Muscle layer of colon (tissue), 2 donors: ENCODE measurements around the gene EREG.

Source experiments
- H3K27ac ChIP-seq: one replicate; pipeline ENCODE4 v1.7.0; 2013; ENCODE audit warnings: low read depth, mild to moderate bottlenecking, low read length, moderate library complexity
- H3K27me3 ChIP-seq, 2 donors: one replicate each; pipeline ENCODE4 v1.7.0; 2013; ENCODE audit warnings: low read length in 2 of 2, mild to moderate bottlenecking in 2 of 2; ENCODE audit not compliant: insufficient read depth in 2 of 2, control insufficient read depth in 1 of 2
- H3K36me3 ChIP-seq: one replicate; pipeline ENCODE4 v1.7.0; 2013; ENCODE audit warnings: mild to moderate bottlenecking, low read length; ENCODE audit not compliant: insufficient read depth
- H3K4me1 ChIP-seq: one replicate; pipeline ENCODE4 v1.7.0; 2013; ENCODE audit warnings: mild to moderate bottlenecking, low read length; ENCODE audit not compliant: insufficient read depth
- H3K4me3 ChIP-seq, 2 donors: one replicate each; pipeline ENCODE4 v1.7.0; 2013; ENCODE audit warnings: low read length in 2 of 2, low read depth in 1 of 2, mild to moderate bottlenecking in 1 of 2, moderate library complexity in 1 of 2
- H3K9ac ChIP-seq: one replicate; pipeline ENCODE4 v1.7.0; 2013; ENCODE audit warnings: low read length
- H3K9me3 ChIP-seq: one replicate; pipeline ENCODE4 v1.7.0; 2013; ENCODE audit warnings: mild to moderate bottlenecking, low read length
- donor health status: abdominal sarcoma.
- donor health status: Adenocarcinoma of cecum.

Gene EREG, protein sequence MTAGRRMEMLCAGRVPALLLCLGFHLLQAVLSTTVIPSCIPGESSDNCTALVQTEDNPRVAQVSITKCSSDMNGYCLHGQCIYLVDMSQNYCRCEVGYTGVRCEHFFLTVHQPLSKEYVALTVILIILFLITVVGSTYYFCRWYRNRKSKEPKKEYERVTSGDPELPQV

DNA sequence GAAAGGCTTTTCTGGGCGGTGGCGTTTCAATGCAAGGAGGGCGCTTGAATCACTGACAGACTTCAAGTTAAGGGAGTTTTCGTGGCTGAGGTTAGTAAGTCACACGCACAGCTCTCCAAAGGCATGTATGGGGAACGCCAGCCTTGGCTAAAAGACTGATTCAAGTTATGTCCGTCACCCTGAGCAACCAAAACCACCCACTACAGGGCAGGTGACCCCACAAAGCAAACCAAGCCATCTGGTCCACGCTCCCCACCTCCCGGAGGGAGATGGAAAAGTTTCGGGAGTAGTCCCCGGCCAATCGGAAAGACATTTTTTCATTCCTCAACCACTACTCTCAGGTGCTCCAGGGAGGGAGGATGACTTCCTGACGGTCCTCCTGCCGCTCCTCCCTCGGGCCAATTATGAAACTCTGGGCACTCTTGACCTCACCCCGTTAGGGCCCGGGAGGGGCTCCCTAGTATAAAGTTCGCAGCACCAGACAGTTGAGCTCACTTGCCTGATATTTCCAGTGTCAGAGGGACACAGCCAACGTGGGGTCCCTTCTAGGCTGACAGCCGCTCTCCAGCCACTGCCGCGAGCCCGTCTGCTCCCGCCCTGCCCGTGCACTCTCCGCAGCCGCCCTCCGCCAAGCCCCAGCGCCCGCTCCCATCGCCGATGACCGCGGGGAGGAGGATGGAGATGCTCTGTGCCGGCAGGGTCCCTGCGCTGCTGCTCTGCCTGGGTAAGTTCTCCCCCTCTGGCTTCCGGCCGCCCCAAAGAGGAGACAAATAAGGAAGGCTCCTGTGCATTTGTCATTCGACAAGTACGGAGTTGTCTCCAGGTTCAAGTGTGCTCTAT is at the start of gene EREG:
Gene EREG (plus strand): TSS at position 494 of the 840 bp plus-strand sequence. CDS start 164 bp downstream, at position 658.
- no peaks in the 10 kb centered on the region for H3K9me3 ChIP-seq
- H3K27me3 ChIP-seq = peaks cover 0 to 3% of the 10 kb centered on the region in 2 donors
- H3K27ac ChIP-seq = peak within 1 kb of the TSS; percentile 69
- no peaks in the 10 kb centered on the region for H3K36me3 ChIP-seq
- H3K9ac ChIP-seq = no peak within 1 kb of the TSS
- peak within 1 kb of the TSS; percentile 22 to 61 for H3K4me3 ChIP-seq
- peaks cover 6% of the 10 kb centered on the region for H3K4me1 ChIP-seq

DNA sequence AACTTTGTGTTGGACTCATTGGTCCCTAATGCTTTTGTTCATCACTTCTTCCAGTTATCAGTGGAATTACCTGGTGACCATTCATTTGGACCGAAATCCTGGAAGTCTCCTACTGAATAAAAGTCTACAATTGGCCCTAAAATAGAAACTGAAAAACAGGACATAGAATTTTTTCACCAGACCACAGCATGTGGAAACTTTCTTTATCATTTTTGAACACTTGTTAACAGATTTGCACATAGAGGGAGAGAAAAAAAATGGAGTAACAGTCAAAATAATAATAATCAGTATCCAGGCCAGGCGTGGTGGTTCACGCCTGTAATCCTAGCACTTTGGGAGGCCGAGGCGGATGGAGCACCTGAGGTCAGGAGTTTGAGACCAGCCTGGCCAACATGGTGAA is 49.6 kb upstream of the EREG start:
- no peak overlapping the region for H3K9ac ChIP-seq

DNA sequence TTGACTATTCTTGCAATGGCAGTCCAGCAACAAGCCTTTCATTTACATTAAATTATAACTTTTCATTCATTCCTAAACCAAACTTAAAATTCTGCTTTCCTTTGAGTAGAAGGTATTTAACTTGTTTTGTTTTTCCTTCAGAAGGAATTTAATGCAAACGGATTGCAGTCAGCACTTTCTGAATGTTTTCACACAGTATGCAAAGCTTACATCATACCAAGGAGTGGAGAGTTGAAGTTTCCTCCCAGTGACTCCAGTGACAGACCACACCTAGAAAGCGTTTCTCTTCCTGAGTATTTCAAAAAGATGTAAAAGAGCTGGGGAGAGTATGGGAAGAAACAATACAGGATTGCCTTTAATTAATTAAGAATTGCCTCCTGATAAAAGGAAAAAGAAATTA is 48.5 kb upstream of the EREG start:
- Histone ChIP-seq H3K36me3 (no peaks in the 10 kb centered on the region), H3K4me1 (no peaks in the 10 kb centered on the region), H3K9me3 (no peaks in the 10 kb centered on the region), H3K9ac (no peak overlapping the region), H3K27me3 (no peaks in the 10 kb centered on the region), H3K27ac (no peak overlapping the region), H3K4me3 (no peak overlapping the region)

More for the DNA sequence above, 49.6 kb upstream of the EREG start:
- H3K27ac ChIP-seq = no peak overlapping the region
- H3K4me3 ChIP-seq = no peak overlapping the region
- no peaks in the 10 kb centered on the region for H3K9me3 ChIP-seq
- H3K27me3 ChIP-seq = no peaks in the 10 kb centered on the region
- no peaks in the 10 kb centered on the region for H3K4me1 ChIP-seq
- no peaks in the 10 kb centered on the region for H3K36me3 ChIP-seq

DNA sequence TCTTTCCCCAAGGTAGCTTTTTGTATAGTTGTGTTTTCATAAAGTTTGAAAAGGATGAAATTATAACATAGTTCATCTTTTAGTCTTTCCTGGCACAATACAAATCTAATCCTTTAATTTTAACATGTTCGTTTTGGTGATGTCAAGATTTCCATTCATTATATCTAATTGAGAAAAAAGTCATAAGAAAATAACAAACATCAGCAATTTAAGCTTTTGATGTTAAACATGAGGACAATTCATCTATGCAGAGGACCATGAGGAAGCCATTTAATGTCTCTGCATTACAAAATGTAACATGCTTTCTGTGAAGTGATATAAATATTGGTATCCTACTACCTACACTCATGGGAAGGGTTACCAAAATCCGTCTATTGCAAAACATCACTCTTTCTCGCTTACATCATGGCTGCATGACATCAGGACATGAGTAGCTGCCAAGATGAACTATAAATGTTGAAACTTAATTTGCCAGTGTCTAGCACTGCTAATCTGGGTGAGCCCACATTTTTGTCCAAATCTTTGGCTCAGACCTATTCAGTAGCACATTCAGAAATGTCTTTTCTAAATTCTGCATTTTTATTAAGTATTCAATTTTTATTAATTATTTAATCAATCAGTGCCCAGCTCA is 47.2 kb upstream of the EREG start:
- no peaks in the 10 kb centered on the region for H3K9me3 ChIP-seq
- H3K27ac ChIP-seq = no peak overlapping the region
- H3K4me3 ChIP-seq = no peak overlapping the region
- H3K27me3 ChIP-seq = no peaks in the 10 kb centered on the region
- no peaks in the 10 kb centered on the region for H3K36me3 ChIP-seq
- H3K4me1 ChIP-seq = no peaks in the 10 kb centered on the region
- no peak overlapping the region for H3K9ac ChIP-seq

DNA sequence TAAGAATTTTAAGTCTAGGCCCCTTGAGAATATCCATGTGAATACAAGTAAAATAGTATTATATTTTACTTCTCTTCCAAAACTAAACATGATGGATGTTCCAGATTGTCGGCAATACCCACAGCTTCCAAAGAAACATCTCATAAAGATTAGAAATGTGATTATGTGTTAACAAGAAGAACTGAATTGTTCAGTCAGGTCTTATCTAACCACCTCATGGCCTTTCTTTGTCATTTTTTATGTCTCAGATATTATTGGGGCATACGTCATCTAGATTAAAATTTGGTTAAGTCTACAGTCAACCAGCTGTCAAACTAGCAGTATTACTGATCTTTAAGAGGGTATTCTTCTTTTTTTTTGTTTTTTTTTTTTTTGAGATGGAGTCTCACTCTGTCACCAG is 46.7 kb upstream of the EREG start:
- H3K36me3 ChIP-seq = no peaks in the 10 kb centered on the region

DNA sequence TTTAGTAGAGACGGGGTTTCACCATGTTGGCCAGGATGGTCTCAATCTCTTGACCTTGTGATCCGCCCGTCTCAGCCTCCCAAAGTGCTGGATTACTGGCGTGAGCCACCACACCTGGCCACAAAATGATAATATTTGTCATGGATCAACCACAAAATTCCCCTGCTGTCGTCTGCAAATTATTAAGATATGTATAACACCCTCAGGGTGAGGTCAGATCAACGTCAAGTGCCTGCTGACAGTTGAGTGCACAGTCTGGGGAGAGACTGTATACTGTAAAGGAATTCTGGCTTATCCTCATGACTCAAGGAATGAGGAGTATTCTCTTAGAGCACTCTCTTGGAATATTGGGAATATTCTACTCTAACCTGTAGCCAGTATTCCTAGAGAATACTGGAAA is 45.5 kb upstream of the EREG start:
- no peaks in the 10 kb centered on the region for H3K9me3 ChIP-seq
- no peak overlapping the region for H3K27ac ChIP-seq
- no peaks in the 10 kb centered on the region for H3K27me3 ChIP-seq
- H3K36me3 ChIP-seq = no peaks in the 10 kb centered on the region
- no peak overlapping the region for H3K4me3 ChIP-seq
- H3K4me1 ChIP-seq = no peaks in the 10 kb centered on the region
- H3K9ac ChIP-seq = no peak overlapping the region

More for the DNA sequence above, 46.7 kb upstream of the EREG start:
- Histone ChIP-seq H3K27ac (no peak overlapping the region), H3K27me3 (no peaks in the 10 kb centered on the region), H3K4me1 (no peaks in the 10 kb centered on the region), H3K4me3 (no peak overlapping the region), H3K9ac (no peak overlapping the region), H3K9me3 (no peaks in the 10 kb centered on the region)

DNA sequence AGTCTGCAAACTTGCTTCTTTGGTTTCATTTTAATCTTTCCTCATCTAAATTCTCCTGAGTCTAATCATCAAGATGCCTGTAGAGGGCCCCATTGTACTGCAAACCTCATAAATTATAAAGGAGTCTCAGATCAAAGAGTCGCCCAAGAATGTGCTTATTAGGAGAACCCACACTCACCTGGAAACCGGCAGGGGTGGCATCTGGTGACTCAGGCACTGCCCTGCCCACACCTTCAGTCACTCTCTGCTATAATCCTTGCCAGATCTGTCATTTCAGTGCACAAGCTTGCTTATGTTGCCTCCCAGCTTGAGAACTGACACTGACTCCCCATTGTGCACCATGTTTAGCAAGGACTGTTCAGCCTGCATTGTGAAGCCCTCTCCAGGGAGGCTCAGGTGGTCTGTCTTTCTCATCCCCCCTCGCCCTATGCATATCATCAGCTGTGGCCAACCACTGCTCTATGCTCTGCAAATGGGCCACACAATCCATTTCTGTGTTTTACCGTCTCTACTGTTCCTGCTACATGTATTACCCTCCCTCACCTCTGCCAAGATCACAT is 44.3 kb upstream of the EREG start:
- Histone ChIP-seq H3K36me3 (no peaks in the 10 kb centered on the region), H3K4me3 (no peak overlapping the region), H3K27ac (no peak overlapping the region), H3K27me3 (no peaks in the 10 kb centered on the region), H3K9me3 (no peaks in the 10 kb centered on the region), H3K9ac (no peak overlapping the region), H3K4me1 (no peaks in the 10 kb centered on the region)

DNA sequence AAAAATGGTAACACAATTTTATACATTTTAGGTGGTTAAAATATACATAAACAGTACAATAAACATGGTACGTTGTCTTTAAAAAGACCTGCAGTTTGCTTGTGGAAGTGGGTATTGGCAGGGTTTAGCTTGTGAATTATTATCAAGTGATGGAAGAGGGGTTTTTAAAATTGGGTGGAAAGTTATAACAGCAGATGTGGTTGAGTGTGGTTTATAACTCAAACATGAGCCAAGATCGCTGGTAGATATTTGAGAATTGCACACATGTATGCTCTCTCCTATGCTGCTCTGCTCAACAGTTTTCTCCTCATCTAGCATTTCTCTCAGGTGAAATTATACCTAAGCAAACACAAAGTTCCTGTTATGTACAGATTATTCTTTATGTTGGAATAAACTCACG is 42.6 kb upstream of the EREG start:
- no peaks in the 10 kb centered on the region for H3K9me3 ChIP-seq
- H3K9ac ChIP-seq = no peak overlapping the region
- no peaks in the 10 kb centered on the region for H3K4me1 ChIP-seq
- H3K27ac ChIP-seq = no peak overlapping the region
- no peaks in the 10 kb centered on the region for H3K36me3 ChIP-seq
- H3K27me3 ChIP-seq = no peaks in the 10 kb centered on the region
- no peak overlapping the region for H3K4me3 ChIP-seq

DNA sequence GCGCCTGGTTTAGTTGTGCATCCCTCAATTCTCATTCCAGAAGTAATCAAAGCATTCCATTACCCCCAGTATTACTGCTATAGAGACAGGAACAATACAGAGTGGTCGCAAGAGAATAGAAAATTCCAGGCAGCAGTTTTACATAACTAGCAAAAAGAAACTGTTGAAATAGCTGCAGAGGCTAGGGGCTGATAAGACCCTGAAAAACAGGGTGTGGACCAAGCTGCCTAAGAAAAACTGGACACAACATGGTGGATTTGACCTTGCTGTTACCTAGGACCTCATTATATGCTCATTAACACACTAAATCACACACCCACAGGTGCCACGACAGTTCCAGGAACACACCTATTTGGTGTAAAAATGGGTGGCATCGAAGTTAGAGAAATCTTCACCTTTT is 41.3 kb upstream of the EREG start:
- Histone ChIP-seq H3K27me3 (no peaks in the 10 kb centered on the region), H3K4me1 (no peaks in the 10 kb centered on the region)

DNA sequence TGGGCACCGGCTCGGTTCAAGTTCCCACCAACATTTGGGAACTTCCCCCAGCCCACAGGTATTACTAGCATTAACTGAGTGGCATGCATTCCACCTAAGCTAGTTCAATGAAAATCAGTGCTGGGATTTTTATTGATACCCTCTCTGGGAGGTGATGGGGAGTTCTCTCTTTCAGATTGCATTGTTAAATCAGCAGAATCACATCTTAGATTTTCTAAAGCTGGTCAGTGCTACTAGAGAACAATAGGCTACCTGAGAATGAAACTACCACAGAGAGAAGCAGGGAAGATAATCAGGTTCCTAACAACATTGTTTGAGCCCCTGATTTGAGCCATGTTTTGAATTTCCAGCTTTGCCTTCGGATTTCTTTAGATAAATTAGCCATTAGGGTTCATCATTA is 40.7 kb upstream of the EREG start:
- no peaks in the 10 kb centered on the region for H3K9me3 ChIP-seq
- H3K36me3 ChIP-seq = no peaks in the 10 kb centered on the region
- no peak overlapping the region for H3K4me3 ChIP-seq
- H3K9ac ChIP-seq = no peak overlapping the region
- H3K27me3 ChIP-seq = no peaks in the 10 kb centered on the region
- no peak overlapping the region for H3K27ac ChIP-seq
- H3K4me1 ChIP-seq = no peaks in the 10 kb centered on the region

More for the DNA sequence above, 41.3 kb upstream of the EREG start:
- H3K9me3 ChIP-seq = no peaks in the 10 kb centered on the region
- H3K27ac ChIP-seq = no peak overlapping the region
- H3K4me3 ChIP-seq = no peak overlapping the region
- no peak overlapping the region for H3K9ac ChIP-seq
- no peaks in the 10 kb centered on the region for H3K36me3 ChIP-seq

DNA sequence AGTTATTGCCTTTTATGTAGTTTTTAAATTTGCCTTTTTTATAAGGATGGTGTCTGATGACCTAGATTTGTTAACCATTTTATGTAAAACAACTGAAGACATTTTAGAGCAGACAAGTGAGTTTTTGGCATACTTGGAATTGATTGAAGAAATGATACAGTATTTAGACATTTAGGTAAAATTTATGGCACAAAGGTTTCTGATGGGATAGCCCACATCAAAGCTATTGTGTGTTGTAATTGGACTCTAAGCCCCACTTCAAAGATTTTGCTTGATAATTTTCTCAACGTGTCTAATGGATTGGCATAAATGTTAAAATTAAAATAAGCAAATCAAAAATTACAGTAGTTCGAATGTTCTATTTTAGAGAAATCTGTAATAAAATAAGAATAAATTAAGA is 39.1 kb upstream of the EREG start:
- Histone ChIP-seq H3K27ac (no peak overlapping the region), H3K9me3 (no peaks in the 10 kb centered on the region), H3K9ac (no peak overlapping the region)

More for the DNA sequence above, 39.1 kb upstream of the EREG start:
- H3K27me3 ChIP-seq = no peaks in the 10 kb centered on the region
- H3K4me1 ChIP-seq = no peaks in the 10 kb centered on the region
- H3K36me3 ChIP-seq = no peaks in the 10 kb centered on the region
- H3K4me3 ChIP-seq = no peak overlapping the region
